Keratinocyte (primary cell): ENCODE data around the gene SYT15. TPM values are rescaled to one million over a fixed set of nuclear protein-coding genes. Genes with fewer than 3 reads are reported as not detected.

Experiments
- DNase-seq: peaks from one replicate; pipeline ENCODE4 v3.0.0-alpha.2; 2011; ENCODE audit warnings: low read depth, missing footprints, low spot score
- FAIRE-seq: peaks from 2 replicates; lab custom pipeline; 2011; peaks lifted over from hg19 to GRCh38; lab: Jason Lieb, UNC
- H2AFZ ChIP-seq: 2 replicates; pipeline ENCODE4 v1.6.0; 2012; ENCODE audit warnings: low read length, control low read depth, inconsistent platforms; ENCODE audit not compliant: control insufficient read depth
- H3K27ac ChIP-seq: 2 replicates; pipeline ENCODE4 v1.5.1; 2011; ENCODE audit warnings: low read length; ENCODE audit not compliant: control insufficient read depth, insufficient read depth
- H3K27me3 ChIP-seq: 3 replicates; pipeline ENCODE4 v1.6.0; 2011; ENCODE audit warnings: low read length; ENCODE audit not compliant: control insufficient read depth, insufficient read depth; ENCODE audit errors: extremely low read depth
- H3K36me3 ChIP-seq, 2 experiments: 2 replicates in 1 of 2; 3 replicates in 1 of 2; pipeline ENCODE4 v1.5.1; 2011; ENCODE audit warnings: low read length in 2 of 2, mild to moderate bottlenecking in 1 of 2; ENCODE audit not compliant: control insufficient read depth in 2 of 2, insufficient read depth in 2 of 2; ENCODE audit errors: extremely low read depth in 1 of 2
- H3K4me1 ChIP-seq: 3 replicates; pipeline ENCODE4 v1.5.1; 2011; ENCODE audit warnings: low read length; ENCODE audit not compliant: control insufficient read depth, insufficient read depth; ENCODE audit errors: extremely low read depth
- H3K4me2 ChIP-seq: 3 replicates; pipeline ENCODE4 v1.6.0; 2011; ENCODE audit warnings: low read depth, low read length; ENCODE audit not compliant: control insufficient read depth, insufficient read depth; ENCODE audit errors: extremely low read depth
- H3K4me3 ChIP-seq, 3 experiments: fragments of 200-600 bp in 1 of 3; sonication (generic) in 1 of 3; 2 replicates in 2 of 3; 3 replicates in 1 of 3; pipeline ENCODE4 v1.5.1; 2011 to 2016; ENCODE audit warnings: low read length in 3 of 3, mild to moderate bottlenecking in 3 of 3, control low read depth in 2 of 3, inconsistent platforms in 1 of 3, low read depth in 1 of 3, mixed read lengths in 1 of 3, mixed run types in 1 of 3, moderate library complexity in 1 of 3; ENCODE audit not compliant: control insufficient read depth in 2 of 3, insufficient read depth in 2 of 3; ENCODE audit errors: extremely low read depth in 1 of 3
- H3K79me2 ChIP-seq: 2 replicates; pipeline ENCODE4 v1.6.0; 2012; ENCODE audit warnings: low read length; ENCODE audit not compliant: control insufficient read depth, insufficient read depth
- H3K9ac ChIP-seq: 3 replicates; pipeline ENCODE4 v1.6.0; 2011; ENCODE audit warnings: low read length; ENCODE audit not compliant: control insufficient read depth, insufficient read depth; ENCODE audit errors: extremely low read depth
- H3K9me1 ChIP-seq: 3 replicates; pipeline ENCODE4 v1.6.0; 2011; ENCODE audit warnings: low read length; ENCODE audit not compliant: control insufficient read depth, insufficient read depth; ENCODE audit errors: extremely low read depth
- H3K9me3 ChIP-seq: 2 replicates; pipeline ENCODE4 v1.5.1; 2012; ENCODE audit warnings: low read depth, low read length; ENCODE audit not compliant: control insufficient read depth
- H4K20me1 ChIP-seq: 3 replicates; pipeline ENCODE4 v1.6.0; 2011; ENCODE audit warnings: low read length; ENCODE audit not compliant: control insufficient read depth, insufficient read depth; ENCODE audit errors: extremely low read depth
- CTCF ChIP-seq, 3 experiments: IDR thresholded peaks in 1 of 3; conservative IDR thresholded peaks in 1 of 3; optimal IDR thresholded peaks in 1 of 3; 2 replicates in 2 of 3; 3 replicates in 1 of 3; pipeline versions ENCODE3 to v1.5.1; 2011; ENCODE audit warnings: low read length in 3 of 3, mild to moderate bottlenecking in 3 of 3, moderate library complexity in 2 of 3, control low read depth in 1 of 3, inconsistent platforms in 1 of 3; ENCODE audit not compliant: insufficient read depth in 2 of 3; ENCODE audit errors: extremely low read depth in 1 of 3
- EZH2 ChIP-seq: IDR thresholded peaks from one replicate; pipeline ENCODE4 v1.6.1; 2012; ENCODE audit warnings: inconsistent platforms, mild to moderate bottlenecking, low read length, moderate library complexity
- dilution Hi-C: fragments of 300-500 bp; cut with MboI; formaldehyde crosslinking; loops from one replicate; pipeline ENCODE4 v1.7.0; 2020; ENCODE audit warnings: low sequenced_read_pairs; ENCODE audit not compliant: extremely low pct_ligation_motif_present
- polyA plus RNA-seq, 5 experiments: library from polyadenylated mRNA; depleted of rRNA in 3 of 5; stranded (reverse) in 3 of 5; stranded (forward) in 1 of 5; unstranded in 1 of 5; fragments of >200 nt; gene quantifications; 1 replicate in 1 of 5; 2 replicates in 3 of 5; 3 replicates in 1 of 5; pipeline versions ENCODE4 v1.2.1 to v1.2.3, GENCODE V29; 2011 to 2012; ENCODE audit warnings: missing spikeins in 2 of 5, low read depth in 1 of 5, low replicate concordance in 1 of 5

SYT15 gene
- polyA plus RNA-seq, 1 donor (not counting 4 experiments of a cell fraction or from before 2014, with no cell fraction given), result 0.16 TPM

- no peaks in the 10 kb centered on the region for H3K9me3 ChIP-seq
- no peaks in the 10 kb centered on the region for H3K36me3 ChIP-seq
- FAIRE-seq, result no peak
- no peak for TF ChIP-seq CTCF (optimal IDR thresholded peaks at IDR 0.05 in 1 of 3, IDR thresholded peaks at IDR 0.05 in 1 of 3, conservative IDR thresholded peaks at IDR 0.05 in 1 of 3; ENCODE audit: extremely low read depth in 1 of 3, insufficient read depth in 2 of 3, low read length in 3 of 3)
- TF ChIP-seq EZH2, result no peak
- H3K4me2 ChIP-seq, result no peak overlapping the region
- H3K27me3 ChIP-seq, result peaks cover 67% of the 10 kb centered on the region
- no peak overlapping the region for H2AFZ ChIP-seq
- H3K27ac ChIP-seq, result no peak overlapping the region
- no peak overlapping the region for H3K9ac ChIP-seq
- no peaks in the 10 kb centered on the region for H3K9me1 ChIP-seq
- H3K79me2 ChIP-seq, result no peaks in the 10 kb centered on the region
- dilution Hi-C loops, result no loop called here
- H4K20me1 ChIP-seq, result no peaks in the 10 kb centered on the region
- no peak overlapping the region for H3K4me3 ChIP-seq
- DNase-seq, result no peak
- no peaks in the 10 kb centered on the region for H3K4me1 ChIP-seq
These were observed 30.3 kb upstream of the SYT15 start for GRCh38 chr10:46548498-46549090.

GRCh38 chr10:46549171-46550075 lies 29.5 kb upstream of the SYT15 start:
- no peak overlapping the region for H3K4me2 ChIP-seq
- no peak overlapping the region for H3K27ac ChIP-seq
- no peak overlapping the region for H2AFZ ChIP-seq
- no peaks in the 10 kb centered on the region for H3K36me3 ChIP-seq
- no peaks in the 10 kb centered on the region for H3K9me3 ChIP-seq
- H3K4me1 ChIP-seq, result no peaks in the 10 kb centered on the region
- no peaks in the 10 kb centered on the region for H3K9me1 ChIP-seq
- peaks cover 67% of the 10 kb centered on the region for H3K27me3 ChIP-seq
- H3K4me3 ChIP-seq, result no peak overlapping the region
- no peaks in the 10 kb centered on the region for H4K20me1 ChIP-seq
- FAIRE-seq (no peak), DNase-seq (no peak)
- TF ChIP-seq EZH2 (no peak), CTCF (optimal IDR thresholded peaks at IDR 0.05 in 1 of 3, IDR thresholded peaks at IDR 0.05 in 1 of 3, conservative IDR thresholded peaks at IDR 0.05 in 1 of 3; ENCODE audit: extremely low read depth in 1 of 3, insufficient read depth in 2 of 3, low read length in 3 of 3) (no peak)
- H3K9ac ChIP-seq, result no peak overlapping the region
- no peaks in the 10 kb centered on the region for H3K79me2 ChIP-seq
- dilution Hi-C loops, result no loop called here
